SK-N-SH (cell line): ENCODE measurements around the gene CHSY3. TPM values are rescaled to one million over a fixed set of nuclear protein-coding genes. Genes with fewer than 3 reads are reported as not detected.

Source experiments
- CTCF ChIA-PET: fragments of 300-600, 350-600 bp; formaldehyde crosslinking; extraction: SDS; loops from one replicate; lab custom pipeline; 2021; lab: Yijun Ruan, JAX
- POLR2A ChIA-PET: fragments of 350-600 bp; sonication (Branson Sonifier 250); formaldehyde crosslinking; extraction: SDS; loops from one replicate; lab custom pipeline; 2020; ENCODE audit warnings: antibody characterized with exemption, inconsistent platforms; lab: Yijun Ruan, JAX
- DNase-seq: peaks from one replicate; pipeline ENCODE4 v3.0.0; 2012
- H2AFZ ChIP-seq: fragments of 200-600 bp; sonication (generic); 2 replicates; pipeline ENCODE4 v1.8.1; 2016; ENCODE audit warnings: antibody characterized with exemption, mild to moderate bottlenecking, low read depth
- H3F3A ChIP-seq: fragments of 200-600 bp; sonication (generic); replicated peaks from 2 replicates; pipeline ENCODE3; 2016; ENCODE audit warnings: antibody characterized with exemption, mild to moderate bottlenecking; ENCODE audit not compliant: insufficient read depth
- H3K27ac ChIP-seq, 2 experiments: fragments of 200-500 bp in 1 of 2; fragments of 200-600 bp in 1 of 2; sonication (Bioruptor generic) in 1 of 2; sonication (generic), shearing (Covaris generic) in 1 of 2; 2 replicates each; pipeline versions ENCODE4 v1.5.1 to v1.6.1; 2014 to 2016; ENCODE audit warnings: low read depth in 2 of 2, inconsistent platforms in 1 of 2, low read length in 1 of 2, mild to moderate bottlenecking in 1 of 2, mixed read lengths in 1 of 2
- H3K27me3 ChIP-seq: fragments of 200-600 bp; sonication (generic), shearing (Covaris generic); 2 replicates; pipeline ENCODE4 v1.6.1; 2016; ENCODE audit warnings: mixed run types; ENCODE audit not compliant: insufficient read depth
- H3K36me3 ChIP-seq, 2 experiments: fragments of 200-500 bp in 1 of 2; fragments of 200-600 bp in 1 of 2; sonication (Bioruptor generic) in 1 of 2; sonication (generic) in 1 of 2; replicated peaks in 1 of 2; 2 replicates each; pipeline versions ENCODE3 to v1.5.1; 2014 to 2016; ENCODE audit warnings: low read length in 1 of 2, mild to moderate bottlenecking in 1 of 2; ENCODE audit not compliant: insufficient read depth in 2 of 2, control insufficient read depth in 1 of 2
- H3K4me1 ChIP-seq, 2 experiments: fragments of 200-500 bp in 1 of 2; fragments of 200-600 bp in 1 of 2; sonication (Bioruptor generic) in 1 of 2; sonication (generic), shearing (Covaris generic) in 1 of 2; 2 replicates each; pipeline versions ENCODE4 v1.5.1 to v1.6.1; 2014 to 2016; ENCODE audit warnings: low read depth in 1 of 2, low read length in 1 of 2, mixed run types in 1 of 2; ENCODE audit not compliant: insufficient read depth in 2 of 2, control insufficient read depth in 1 of 2
- H3K4me2 ChIP-seq: fragments of 200-600 bp; sonication (generic), shearing (Covaris generic); 2 replicates; pipeline ENCODE4 v1.6.1; 2017; ENCODE audit warnings: mixed run types
- H3K4me3 ChIP-seq, 2 experiments: fragments of 200-500 bp in 1 of 2; fragments of 200-600 bp in 1 of 2; sonication (Bioruptor generic) in 1 of 2; sonication (generic), shearing (Covaris generic) in 1 of 2; 2 replicates each; pipeline versions ENCODE4 v1.5.1 to v1.8.1; 2014 to 2016; ENCODE audit warnings: low read depth in 2 of 2, inconsistent platforms in 1 of 2, low read length in 1 of 2, mild to moderate bottlenecking in 1 of 2, mixed read lengths in 1 of 2, moderate library complexity in 1 of 2
- H3K79me2 ChIP-seq: fragments of 200-600 bp; sonication (generic); 2 replicates; pipeline ENCODE4 v1.8.1; 2017; ENCODE audit warnings: mild to moderate bottlenecking; ENCODE audit not compliant: insufficient read depth
- H3K9ac ChIP-seq: fragments of 200-600 bp; sonication (generic); 2 replicates; pipeline ENCODE4 v1.6.1; 2017; ENCODE audit warnings: mixed run types
- H3K9me2 ChIP-seq: fragments of 200-600 bp; sonication (generic); 2 replicates; pipeline ENCODE4 v1.6.1; 2017; ENCODE audit warnings: mixed run types
- H3K9me3 ChIP-seq: fragments of 200-600 bp; sonication (generic); 2 replicates; pipeline ENCODE4 v1.6.1; 2017; ENCODE audit warnings: mixed run types, mild to moderate bottlenecking, moderate library complexity
- H4K20me1 ChIP-seq: fragments of 200-600 bp; sonication (generic); 2 replicates; pipeline ENCODE4 v1.6.1; 2017; ENCODE audit warnings: mild to moderate bottlenecking, mixed run types; ENCODE audit not compliant: insufficient read depth
- EZH2phosphoT487 ChIP-seq: fragments of 200-600 bp; sonication (generic); IDR thresholded peaks from 2 replicates; pipeline ENCODE4 v1.6.1; 2017; ENCODE audit warnings: low read depth, mixed run types, mild to moderate bottlenecking, antibody characterized with exemption, moderate library complexity, borderline replicate concordance
- FOXJ3 ChIP-seq: sonication (generic); formaldehyde crosslinking; IDR thresholded peaks from 2 replicates; pipeline ENCODE4 v1.5.1; 2020; ENCODE audit warnings: mild to moderate bottlenecking, missing genetic modification reagents
- FOXM1 ChIP-seq: IDR thresholded peaks from 2 replicates; pipeline ENCODE4 v1.4.0; 2012; ENCODE audit warnings: low read depth, mild to moderate bottlenecking
- GATA2 ChIP-seq: sonication (generic); formaldehyde crosslinking; IDR thresholded peaks from 2 replicates; pipeline ENCODE4 v1.5.0; 2020; ENCODE audit warnings: mild to moderate bottlenecking, missing genetic modification reagents
- JUND ChIP-seq: IDR thresholded peaks from 2 replicates; pipeline ENCODE4 v1.4.0; 2012
- MEF2A ChIP-seq: IDR thresholded peaks from 2 replicates; pipeline ENCODE4 v1.4.0; 2012; ENCODE audit warnings: low read depth, borderline replicate concordance
- MXI1 ChIP-seq: IDR thresholded peaks from 2 replicates; pipeline ENCODE4 v1.6.1; 2012; ENCODE audit warnings: mild to moderate bottlenecking, low read depth, low read length, improper control_type of control experiment
- NFIC ChIP-seq: IDR thresholded peaks from 2 replicates; pipeline ENCODE4 v1.4.0; 2012; ENCODE audit warnings: borderline replicate concordance
- RFX5 ChIP-seq: IDR thresholded peaks from 2 replicates; pipeline ENCODE4 v1.6.1; 2012; ENCODE audit warnings: mild to moderate bottlenecking, improper control_type of control experiment, low read length
- SIN3A ChIP-seq: IDR thresholded peaks from 2 replicates; pipeline ENCODE4 v1.6.1; 2012; ENCODE audit warnings: low read depth, mild to moderate bottlenecking, low read length, moderate library complexity, borderline replicate concordance
- TAF1 ChIP-seq: IDR thresholded peaks from 2 replicates; pipeline ENCODE4 v1.6.1; 2012; ENCODE audit warnings: low read depth, mild to moderate bottlenecking, low read length, moderate library complexity, borderline replicate concordance
- TEAD4 ChIP-seq: IDR thresholded peaks from 2 replicates; pipeline ENCODE4 v1.4.0; 2012; ENCODE audit warnings: mild to moderate bottlenecking, borderline replicate concordance; ENCODE audit not compliant: insufficient read depth
- YY1 ChIP-seq: IDR thresholded peaks from 2 replicates; pipeline ENCODE4 v1.4.0; 2012; ENCODE audit warnings: low read depth, mild to moderate bottlenecking
- WGBS: methylation state at CpG from one replicate; pipeline ENCODE4 v1.1.6; 2017; ENCODE audit warnings: low lambda C conversion rate; 5-methylcytosine and 5-hydroxymethylcytosine counted together
- polyA plus RNA-seq, 3 experiments: library from polyadenylated mRNA; depleted of rRNA; stranded (reverse); fragments of >200 nt; gene quantifications; 2 replicates each; pipeline ENCODE4 v1.2.3, GENCODE V29; 2012
- TF ChIP-seq, protein P1 (sequence below): IDR thresholded peaks from 2 replicates; pipeline ENCODE4 v1.4.0; 2012; ENCODE audit warnings: low read depth, borderline replicate concordance
- TF ChIP-seq, protein P2 (sequence below): IDR thresholded peaks from 2 replicates; pipeline ENCODE4 v1.4.0; 2012; ENCODE audit warnings: low read depth, borderline replicate concordance
- TF ChIP-seq, protein P3 (sequence below): fragments of 200-600 bp; sonication (generic); IDR thresholded peaks from 2 replicates; pipeline ENCODE4 v1.6.1; 2017; ENCODE audit warnings: antibody characterized with exemption, mild to moderate bottlenecking, moderate library complexity
- TF ChIP-seq, protein P4 (sequence below): fragments of 150-350 bp; IDR thresholded peaks from 2 replicates; pipeline ENCODE4 v1.6.1; 2016; ENCODE audit warnings: mild to moderate bottlenecking, low read depth, low read length
- TF ChIP-seq, protein P5 (sequence below): IDR thresholded peaks from 2 replicates; pipeline ENCODE4 v1.4.0; 2012; ENCODE audit warnings: low read depth
- TF ChIP-seq, protein P6 (sequence below): IDR thresholded peaks from 2 replicates; pipeline ENCODE4 v1.6.1; 2012; ENCODE audit warnings: mild to moderate bottlenecking, low read depth, low read length, moderate library complexity

CHSY3 gene
- polyA plus RNA-seq, 1 of the 3 experiments (the other 2 are of a cell fraction): not detected

DNA sequence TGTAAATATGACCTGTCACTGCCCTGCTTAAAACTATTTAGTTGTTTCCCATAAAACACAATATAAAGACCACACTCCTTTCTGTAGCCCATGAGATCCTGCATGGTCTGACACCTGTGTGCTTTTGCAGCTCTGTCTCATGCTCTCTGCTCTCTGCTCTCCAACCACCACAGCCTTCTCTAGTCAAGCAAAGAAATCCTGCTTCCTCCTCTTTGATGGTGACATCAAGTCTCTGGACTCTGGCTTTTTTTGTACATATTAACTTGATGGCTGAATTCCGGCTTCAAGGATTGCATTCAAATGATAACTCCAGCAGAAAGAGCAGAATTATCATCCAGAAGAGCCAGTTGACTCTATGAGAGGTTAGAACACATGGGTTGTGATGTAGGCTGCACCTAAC is 58.2 kb downstream of the CHSY3 start (continued):
- TF ChIP-seq JUND: no peak
- TF ChIP-seq, protein P1, sequence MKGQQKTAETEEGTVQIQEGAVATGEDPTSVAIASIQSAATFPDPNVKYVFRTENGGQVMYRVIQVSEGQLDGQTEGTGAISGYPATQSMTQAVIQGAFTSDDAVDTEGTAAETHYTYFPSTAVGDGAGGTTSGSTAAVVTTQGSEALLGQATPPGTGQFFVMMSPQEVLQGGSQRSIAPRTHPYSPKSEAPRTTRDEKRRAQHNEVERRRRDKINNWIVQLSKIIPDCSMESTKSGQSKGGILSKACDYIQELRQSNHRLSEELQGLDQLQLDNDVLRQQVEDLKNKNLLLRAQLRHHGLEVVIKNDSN: no peak
- TF ChIP-seq, protein P2, sequence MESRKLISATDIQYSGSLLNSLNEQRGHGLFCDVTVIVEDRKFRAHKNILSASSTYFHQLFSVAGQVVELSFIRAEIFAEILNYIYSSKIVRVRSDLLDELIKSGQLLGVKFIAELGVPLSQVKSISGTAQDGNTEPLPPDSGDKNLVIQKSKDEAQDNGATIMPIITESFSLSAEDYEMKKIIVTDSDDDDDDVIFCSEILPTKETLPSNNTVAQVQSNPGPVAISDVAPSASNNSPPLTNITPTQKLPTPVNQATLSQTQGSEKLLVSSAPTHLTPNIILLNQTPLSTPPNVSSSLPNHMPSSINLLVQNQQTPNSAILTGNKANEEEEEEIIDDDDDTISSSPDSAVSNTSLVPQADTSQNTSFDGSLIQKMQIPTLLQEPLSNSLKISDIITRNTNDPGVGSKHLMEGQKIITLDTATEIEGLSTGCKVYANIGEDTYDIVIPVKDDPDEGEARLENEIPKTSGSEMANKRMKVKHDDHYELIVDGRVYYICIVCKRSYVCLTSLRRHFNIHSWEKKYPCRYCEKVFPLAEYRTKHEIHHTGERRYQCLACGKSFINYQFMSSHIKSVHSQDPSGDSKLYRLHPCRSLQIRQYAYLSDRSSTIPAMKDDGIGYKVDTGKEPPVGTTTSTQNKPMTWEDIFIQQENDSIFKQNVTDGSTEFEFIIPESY: no peak

DNA sequence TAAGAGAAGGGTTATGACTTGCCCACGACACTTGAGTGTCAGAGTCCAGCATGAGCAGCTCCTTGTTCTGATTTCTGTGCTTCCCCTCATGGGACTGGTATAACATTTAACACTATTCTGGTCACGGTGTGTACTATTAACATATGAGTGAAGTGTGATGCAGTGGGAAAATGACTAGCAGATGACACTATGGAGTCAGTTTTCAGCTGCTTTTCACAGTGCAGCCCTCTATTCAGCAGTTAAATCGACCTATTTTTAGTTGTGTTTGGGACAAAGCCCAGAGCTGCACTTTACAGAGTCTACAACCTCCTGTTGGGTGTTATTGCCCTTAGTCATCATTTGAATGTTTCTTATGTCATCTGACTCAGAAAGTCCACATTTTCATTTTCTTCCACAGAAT is 59.1 kb downstream of the CHSY3 start:
- H4K20me1 ChIP-seq: no peaks in the 10 kb centered on the region
- 0% methylated on average over 3 of the region's 3 CpGs for WGBS
- no peaks in the 10 kb centered on the region for H3K9me3 ChIP-seq
- POLR2A ChIA-PET: no interaction called here
- H3K9me2 ChIP-seq: no peaks in the 10 kb centered on the region
- no peak overlapping the region for H3K4me3 ChIP-seq
- H3K4me2 ChIP-seq: no peak overlapping the region
- H3K36me3 ChIP-seq: no peaks in the 10 kb centered on the region
- H3K4me1 ChIP-seq: no peaks in the 10 kb centered on the region
- TF ChIP-seq MEF2A (no peak), GATA2 (CRISPR knock-in tag) (no peak), RFX5 (no peak), TEAD4 (no peak), EZH2phosphoT487 (no peak), SIN3A (no peak), YY1 (no peak), JUND (no peak), FOXM1 (no peak), NFIC (no peak), MXI1 (no peak), TAF1 (no peak), FOXJ3 (CRISPR knock-in tag) (no peak)
- TF ChIP-seq, protein P3, sequence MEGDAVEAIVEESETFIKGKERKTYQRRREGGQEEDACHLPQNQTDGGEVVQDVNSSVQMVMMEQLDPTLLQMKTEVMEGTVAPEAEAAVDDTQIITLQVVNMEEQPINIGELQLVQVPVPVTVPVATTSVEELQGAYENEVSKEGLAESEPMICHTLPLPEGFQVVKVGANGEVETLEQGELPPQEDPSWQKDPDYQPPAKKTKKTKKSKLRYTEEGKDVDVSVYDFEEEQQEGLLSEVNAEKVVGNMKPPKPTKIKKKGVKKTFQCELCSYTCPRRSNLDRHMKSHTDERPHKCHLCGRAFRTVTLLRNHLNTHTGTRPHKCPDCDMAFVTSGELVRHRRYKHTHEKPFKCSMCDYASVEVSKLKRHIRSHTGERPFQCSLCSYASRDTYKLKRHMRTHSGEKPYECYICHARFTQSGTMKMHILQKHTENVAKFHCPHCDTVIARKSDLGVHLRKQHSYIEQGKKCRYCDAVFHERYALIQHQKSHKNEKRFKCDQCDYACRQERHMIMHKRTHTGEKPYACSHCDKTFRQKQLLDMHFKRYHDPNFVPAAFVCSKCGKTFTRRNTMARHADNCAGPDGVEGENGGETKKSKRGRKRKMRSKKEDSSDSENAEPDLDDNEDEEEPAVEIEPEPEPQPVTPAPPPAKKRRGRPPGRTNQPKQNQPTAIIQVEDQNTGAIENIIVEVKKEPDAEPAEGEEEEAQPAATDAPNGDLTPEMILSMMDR: no peak
- TF ChIP-seq, protein P4, sequence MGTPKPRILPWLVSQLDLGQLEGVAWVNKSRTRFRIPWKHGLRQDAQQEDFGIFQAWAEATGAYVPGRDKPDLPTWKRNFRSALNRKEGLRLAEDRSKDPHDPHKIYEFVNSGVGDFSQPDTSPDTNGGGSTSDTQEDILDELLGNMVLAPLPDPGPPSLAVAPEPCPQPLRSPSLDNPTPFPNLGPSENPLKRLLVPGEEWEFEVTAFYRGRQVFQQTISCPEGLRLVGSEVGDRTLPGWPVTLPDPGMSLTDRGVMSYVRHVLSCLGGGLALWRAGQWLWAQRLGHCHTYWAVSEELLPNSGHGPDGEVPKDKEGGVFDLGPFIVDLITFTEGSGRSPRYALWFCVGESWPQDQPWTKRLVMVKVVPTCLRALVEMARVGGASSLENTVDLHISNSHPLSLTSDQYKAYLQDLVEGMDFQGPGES: no peak
- TF ChIP-seq, protein P5, sequence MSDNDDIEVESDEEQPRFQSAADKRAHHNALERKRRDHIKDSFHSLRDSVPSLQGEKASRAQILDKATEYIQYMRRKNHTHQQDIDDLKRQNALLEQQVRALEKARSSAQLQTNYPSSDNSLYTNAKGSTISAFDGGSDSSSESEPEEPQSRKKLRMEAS: no peak
- TF ChIP-seq, protein P1: no peak
- TF ChIP-seq, protein P6, sequence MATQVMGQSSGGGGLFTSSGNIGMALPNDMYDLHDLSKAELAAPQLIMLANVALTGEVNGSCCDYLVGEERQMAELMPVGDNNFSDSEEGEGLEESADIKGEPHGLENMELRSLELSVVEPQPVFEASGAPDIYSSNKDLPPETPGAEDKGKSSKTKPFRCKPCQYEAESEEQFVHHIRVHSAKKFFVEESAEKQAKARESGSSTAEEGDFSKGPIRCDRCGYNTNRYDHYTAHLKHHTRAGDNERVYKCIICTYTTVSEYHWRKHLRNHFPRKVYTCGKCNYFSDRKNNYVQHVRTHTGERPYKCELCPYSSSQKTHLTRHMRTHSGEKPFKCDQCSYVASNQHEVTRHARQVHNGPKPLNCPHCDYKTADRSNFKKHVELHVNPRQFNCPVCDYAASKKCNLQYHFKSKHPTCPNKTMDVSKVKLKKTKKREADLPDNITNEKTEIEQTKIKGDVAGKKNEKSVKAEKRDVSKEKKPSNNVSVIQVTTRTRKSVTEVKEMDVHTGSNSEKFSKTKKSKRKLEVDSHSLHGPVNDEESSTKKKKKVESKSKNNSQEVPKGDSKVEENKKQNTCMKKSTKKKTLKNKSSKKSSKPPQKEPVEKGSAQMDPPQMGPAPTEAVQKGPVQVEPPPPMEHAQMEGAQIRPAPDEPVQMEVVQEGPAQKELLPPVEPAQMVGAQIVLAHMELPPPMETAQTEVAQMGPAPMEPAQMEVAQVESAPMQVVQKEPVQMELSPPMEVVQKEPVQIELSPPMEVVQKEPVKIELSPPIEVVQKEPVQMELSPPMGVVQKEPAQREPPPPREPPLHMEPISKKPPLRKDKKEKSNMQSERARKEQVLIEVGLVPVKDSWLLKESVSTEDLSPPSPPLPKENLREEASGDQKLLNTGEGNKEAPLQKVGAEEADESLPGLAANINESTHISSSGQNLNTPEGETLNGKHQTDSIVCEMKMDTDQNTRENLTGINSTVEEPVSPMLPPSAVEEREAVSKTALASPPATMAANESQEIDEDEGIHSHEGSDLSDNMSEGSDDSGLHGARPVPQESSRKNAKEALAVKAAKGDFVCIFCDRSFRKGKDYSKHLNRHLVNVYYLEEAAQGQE: no peak
- no peak overlapping the region for H3K9ac ChIP-seq
- CTCF ChIA-PET: no interaction called here
- no peaks in the 10 kb centered on the region for H3F3A ChIP-seq
- peaks cover 3% of the 10 kb centered on the region; the same call in 1 of the 2 replicates for H3K27me3 ChIP-seq
- DNase-seq: no peak
- H3K79me2 ChIP-seq: no peaks in the 10 kb centered on the region
- no peak overlapping the region for H2AFZ ChIP-seq
- H3K27ac ChIP-seq: no peak overlapping the region
